ENCODE measurements around the gene ARHGAP8.
"Not testable (repeated sequence)": the region's sequence is repeated elsewhere in the genome, so short reads cannot be mapped to it uniquely, and the experiment has no call there.

The ARHGAP8 gene

DNA sequence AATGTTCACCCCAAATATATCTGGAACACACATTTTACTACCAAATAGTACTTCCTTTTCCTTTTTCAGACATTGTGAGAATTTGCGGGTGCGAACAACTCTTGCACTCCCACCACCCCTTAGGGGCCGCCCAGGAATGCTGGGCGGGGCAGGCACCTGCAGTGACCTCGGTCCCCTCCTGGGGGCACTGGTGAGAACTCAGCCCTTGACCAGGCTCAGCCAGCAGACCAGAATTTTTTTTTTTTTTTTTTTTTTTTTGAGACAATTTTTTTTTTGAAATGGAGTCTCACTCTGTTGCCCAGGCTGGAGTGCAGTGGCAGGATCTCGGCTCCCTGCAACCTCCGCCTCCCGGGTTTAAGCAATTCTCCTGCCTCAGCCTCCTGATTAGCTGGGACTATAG, 75.8 kb downstream of the ARHGAP8 start:
- DNase-seq (ENCODE audit: low read depth): no peak

DNA sequence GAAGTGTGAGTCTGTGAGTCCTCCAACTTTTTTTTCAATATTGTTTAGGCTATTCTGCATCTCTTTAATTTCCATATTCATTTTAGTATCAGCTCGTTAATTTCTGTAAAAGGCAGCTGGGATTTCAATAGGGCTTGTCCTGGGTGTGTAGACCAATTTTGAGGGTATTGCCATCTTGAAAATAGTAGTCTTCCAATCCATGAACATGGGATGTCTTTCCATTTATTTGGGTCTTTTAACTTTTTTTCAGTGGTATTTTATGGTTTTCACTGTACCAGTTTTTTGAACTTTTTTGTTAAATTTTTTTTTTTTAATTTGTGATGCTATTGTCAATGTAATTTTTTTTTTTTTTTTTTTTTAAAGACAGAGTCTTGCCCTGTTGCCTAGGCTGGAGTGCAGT, 79.5 kb downstream of the ARHGAP8 start:
- no peak for DNase-seq (ENCODE audit: low read depth)

DNA sequence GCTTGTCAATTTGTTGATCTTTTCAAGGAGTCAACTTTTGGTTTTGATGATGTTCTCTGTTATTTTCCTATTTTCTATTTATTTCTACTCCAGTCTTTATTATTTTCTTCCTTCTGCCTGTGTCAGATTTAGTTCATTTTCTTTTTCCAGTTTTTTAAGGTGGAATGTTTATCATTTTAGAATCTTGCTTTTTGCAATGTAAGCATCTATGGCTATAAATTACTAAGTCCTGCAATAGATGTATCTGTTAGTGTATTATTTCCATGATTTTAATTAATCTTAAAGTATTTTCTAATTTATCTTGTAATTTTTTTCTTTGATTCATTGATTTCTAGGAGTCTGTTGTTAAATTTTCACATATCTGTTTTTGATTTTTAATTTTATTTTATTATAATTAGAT, 81.7 kb downstream of the ARHGAP8 start:
- no peak for DNase-seq (ENCODE audit: low read depth)

DNA sequence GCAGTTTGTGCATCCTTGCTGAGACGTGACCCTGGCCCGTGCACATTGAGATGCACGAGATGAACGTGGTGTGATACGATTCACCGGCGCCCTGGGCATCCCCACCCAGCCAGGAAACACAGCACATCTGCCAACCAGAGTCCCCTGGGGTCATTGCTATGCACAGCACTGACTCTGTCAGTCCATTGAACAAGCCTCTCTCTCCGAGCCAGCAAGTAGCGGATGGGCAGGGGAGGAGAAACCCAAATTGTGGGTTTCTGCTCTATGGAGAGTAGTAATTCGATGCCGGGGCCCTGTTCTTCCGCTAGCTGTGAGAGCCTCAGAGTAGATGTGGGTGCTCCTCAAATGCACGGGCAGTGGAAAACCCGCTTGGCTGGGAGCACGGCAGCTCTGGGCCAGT, 85.1 kb downstream of the ARHGAP8 start:
- no peak for DNase-seq (ENCODE audit: low read depth)

GRCh38 chr22:44838316-44839016, 86.1 kb downstream of the ARHGAP8 start:
- no peak for DNase-seq (ENCODE audit: low read depth)

DNA sequence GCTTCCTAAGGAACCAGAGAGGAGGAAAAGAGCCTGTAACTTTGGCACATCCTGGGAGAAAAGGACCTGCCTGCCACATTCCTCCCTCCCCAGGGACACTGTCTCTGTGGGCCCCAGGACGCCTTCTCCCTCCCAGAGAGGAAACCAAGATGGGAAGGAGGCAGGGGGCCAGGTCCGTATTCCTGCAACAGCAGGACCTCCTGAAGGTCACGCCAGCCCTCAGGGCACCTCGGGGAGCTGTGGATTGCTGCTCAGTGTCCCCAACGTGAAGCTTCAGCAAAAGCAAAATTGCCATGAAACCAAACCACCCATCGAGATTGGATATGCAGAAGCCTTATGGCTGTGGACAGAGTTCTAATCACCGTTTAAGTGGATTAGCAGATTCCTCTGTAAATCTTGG, 86.7 kb downstream of the ARHGAP8 start:
- DNase-seq (ENCODE audit: low read depth): no peak

GRCh38 chr22:44839721-44840120, 87.3 kb downstream of the ARHGAP8 start:
- no peak for DNase-seq (ENCODE audit: low read depth)

DNA sequence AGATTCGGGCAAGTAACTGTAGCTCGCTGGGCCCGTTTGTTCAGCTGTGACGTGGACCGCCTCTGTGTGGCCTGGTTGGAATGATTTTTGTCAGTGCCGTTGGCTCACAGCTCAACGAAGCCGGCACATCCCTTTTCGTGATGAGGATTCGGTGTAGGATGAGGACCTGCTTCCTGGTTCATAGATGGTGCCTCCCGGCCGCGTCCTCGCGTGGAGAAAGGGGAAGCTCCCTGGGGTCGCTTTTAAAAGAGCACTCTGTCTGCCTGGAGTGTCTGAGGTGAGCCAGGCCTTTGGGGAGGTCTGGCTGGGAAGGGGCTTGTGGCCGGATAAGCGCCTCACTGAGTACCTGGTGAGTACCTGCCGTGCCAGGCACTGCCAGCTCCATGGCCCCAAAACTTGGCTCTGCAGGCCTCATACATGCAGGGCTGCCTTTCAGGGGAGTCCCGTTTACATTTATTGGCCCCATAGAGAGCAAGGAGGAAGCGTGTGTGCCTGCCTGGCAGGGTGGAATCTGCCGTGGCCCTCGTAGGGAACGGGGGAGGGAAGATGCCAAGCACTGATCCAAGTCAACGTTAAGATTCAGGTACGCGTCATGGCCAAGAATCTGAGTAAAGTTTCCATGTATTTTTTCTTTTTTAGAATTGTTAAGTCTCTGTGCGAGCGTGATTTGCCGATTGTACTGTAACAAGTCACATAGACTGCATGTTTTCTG, 88.4 kb downstream of the ARHGAP8 start:
- DNase-seq (ENCODE audit: low read depth): no peak

GRCh38 chr22:44842417-44842816, 90.0 kb downstream of the ARHGAP8 start:
- no peak for DNase-seq (ENCODE audit: low read depth)

- DNase-seq (ENCODE audit: low read depth): no peak
Observed at GRCh38 chr22:44845191-44845590, 92.8 kb downstream of the ARHGAP8 start.

- DNase-seq (ENCODE audit: low read depth): no peak
Observed at GRCh38 chr22:44845796-44846720, 93.7 kb downstream of the ARHGAP8 start.

DNA sequence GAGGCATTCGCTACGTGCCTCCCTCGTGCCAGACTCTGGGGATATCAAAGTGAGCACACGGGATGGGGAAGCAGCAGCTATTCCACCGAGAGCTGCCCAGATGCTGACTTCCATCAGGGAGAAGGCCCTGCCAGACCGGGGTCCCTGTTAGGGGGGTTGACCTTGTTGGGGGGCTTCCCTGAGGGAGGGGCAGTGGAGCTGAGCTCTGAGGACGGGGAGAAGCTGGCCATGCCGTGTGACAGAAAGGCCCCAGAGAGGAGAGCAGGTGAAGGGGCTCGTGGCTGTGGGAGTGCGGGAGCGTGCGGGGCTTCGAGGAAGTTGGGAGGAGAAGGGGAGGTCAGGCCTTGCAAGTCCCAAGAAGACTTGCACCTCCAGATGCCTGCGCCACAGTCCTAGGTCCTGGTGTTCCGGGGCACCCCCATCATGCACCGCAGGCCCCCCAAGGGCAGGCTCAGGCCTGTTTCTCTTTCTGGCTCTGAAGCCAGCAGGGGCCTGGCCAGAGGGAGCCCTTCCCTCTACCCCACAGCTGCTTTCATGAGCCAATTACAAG, 94.4 kb downstream of the ARHGAP8 start:
- no peak for DNase-seq (ENCODE audit: low read depth)

- no peak for DNase-seq (ENCODE audit: low read depth)
Observed at GRCh38 chr22:44847380-44847779, 95.0 kb downstream of the ARHGAP8 start.

GRCh38 chr22:44847892-44848291, 95.5 kb downstream of the ARHGAP8 start:
- no peak for DNase-seq (ENCODE audit: low read depth)

GRCh38 chr22:44848296-44848741, 95.9 kb downstream of the ARHGAP8 start:
- no peak for DNase-seq (ENCODE audit: low read depth)

DNA sequence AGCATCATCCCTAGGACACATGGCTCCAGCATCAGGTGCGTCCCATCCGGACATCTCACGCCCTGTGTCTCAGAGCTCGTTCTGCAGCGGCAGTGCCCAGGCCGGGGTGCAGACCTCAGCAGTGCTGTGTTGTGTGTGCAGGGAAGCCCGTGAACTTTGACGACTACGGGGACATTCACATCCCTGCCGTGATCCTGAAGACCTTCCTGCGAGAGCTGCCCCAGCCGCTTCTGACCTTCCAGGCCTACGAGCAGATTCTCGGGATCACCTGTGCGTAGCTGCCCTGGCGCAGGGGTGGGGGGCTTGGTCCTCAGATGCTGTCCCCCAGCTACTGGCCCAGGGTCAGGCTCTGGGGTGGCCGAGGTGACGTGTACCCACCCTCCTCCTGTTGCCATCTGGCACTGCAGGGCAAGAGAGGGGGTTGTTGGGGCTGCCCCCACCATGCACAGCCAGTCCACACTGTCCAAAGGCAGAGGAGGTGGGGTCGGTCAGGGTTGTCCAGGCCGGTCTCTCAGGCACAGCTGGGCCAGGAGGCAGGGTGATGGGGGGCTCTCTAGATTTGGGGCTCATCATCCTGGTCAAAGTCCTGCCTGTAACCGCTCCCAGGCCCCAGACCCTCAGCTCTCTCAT, 96.5 kb downstream of the ARHGAP8 start:
- no peak for DNase-seq (ENCODE audit: low read depth)

- DNase-seq (ENCODE audit: low read depth): no peak
Observed at GRCh38 chr22:44850946-44851345, 98.6 kb downstream of the ARHGAP8 start.

GRCh38 chr22:44854641-44855040, 102.3 kb downstream of the ARHGAP8 start:
- DNase-seq (ENCODE audit: low read depth): not testable (repeated sequence)

GRCh38 chr22:44855855-44856254, 103.5 kb downstream of the ARHGAP8 start:
- no peak for DNase-seq (ENCODE audit: low read depth)

- not testable (repeated sequence) for DNase-seq (ENCODE audit: low read depth)
Observed at GRCh38 chr22:44858819-44859218, 106.4 kb downstream of the ARHGAP8 start.

DNA sequence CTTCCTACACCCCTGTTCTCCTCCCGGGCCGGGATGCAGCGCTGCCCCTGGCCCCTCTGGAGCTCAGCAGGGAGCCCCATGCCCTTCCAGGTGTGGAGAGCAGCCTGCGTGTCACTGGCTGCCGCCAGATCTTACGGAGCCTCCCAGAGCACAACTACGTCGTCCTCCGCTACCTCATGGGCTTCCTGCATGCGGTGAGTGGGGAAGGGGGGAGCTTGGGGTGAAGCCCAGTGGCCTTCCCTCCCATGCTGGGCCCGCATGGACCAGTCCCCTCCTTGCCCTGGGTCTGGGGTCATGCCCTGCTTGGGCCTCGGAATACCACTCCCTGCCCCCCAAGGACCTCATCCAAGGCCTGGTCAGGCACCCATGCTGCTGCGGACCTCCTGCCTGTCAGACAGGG, 107.3 kb downstream of the ARHGAP8 start:
- no peak for DNase-seq (ENCODE audit: low read depth)

DNA sequence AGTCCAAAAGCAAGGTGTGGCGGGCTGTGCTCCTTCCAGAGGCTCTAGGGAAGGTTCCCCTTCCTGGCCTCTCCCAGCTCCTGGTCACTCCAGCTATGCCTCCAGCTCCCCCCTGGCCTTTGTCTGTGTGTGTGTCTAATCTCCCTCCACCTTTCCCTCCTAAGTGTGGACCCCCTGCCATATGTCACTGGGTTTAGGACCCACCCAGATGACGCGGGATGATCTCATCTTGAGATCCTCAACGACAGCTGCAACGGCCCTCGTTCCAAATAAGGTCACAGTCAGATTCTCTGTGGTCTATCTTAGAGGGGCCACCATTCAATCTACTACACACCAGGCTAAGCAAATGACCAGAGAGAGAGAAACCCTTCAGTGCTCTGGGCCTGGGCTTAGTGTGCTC, 107.9 kb downstream of the ARHGAP8 start:
- DNase-seq (ENCODE audit: low read depth): no peak
